Measurements from ENCODE around the gene GCSAML.

DNA sequence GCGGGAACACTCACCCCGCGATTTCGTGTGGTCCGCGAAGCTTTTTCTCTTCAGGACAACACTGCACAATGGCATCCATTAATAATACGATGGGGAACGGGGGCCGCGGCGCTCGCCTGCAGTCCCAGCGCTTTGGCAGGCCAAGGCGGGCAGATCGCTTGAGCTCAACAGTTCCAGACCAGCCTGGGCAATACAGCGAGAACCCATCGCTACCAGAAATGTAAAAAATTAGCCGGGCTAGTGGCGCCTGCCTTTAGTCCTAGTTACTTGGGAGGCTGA is 30.4 kb upstream of the GCSAML start:
- TF ChIP-seq, protein P1, sequence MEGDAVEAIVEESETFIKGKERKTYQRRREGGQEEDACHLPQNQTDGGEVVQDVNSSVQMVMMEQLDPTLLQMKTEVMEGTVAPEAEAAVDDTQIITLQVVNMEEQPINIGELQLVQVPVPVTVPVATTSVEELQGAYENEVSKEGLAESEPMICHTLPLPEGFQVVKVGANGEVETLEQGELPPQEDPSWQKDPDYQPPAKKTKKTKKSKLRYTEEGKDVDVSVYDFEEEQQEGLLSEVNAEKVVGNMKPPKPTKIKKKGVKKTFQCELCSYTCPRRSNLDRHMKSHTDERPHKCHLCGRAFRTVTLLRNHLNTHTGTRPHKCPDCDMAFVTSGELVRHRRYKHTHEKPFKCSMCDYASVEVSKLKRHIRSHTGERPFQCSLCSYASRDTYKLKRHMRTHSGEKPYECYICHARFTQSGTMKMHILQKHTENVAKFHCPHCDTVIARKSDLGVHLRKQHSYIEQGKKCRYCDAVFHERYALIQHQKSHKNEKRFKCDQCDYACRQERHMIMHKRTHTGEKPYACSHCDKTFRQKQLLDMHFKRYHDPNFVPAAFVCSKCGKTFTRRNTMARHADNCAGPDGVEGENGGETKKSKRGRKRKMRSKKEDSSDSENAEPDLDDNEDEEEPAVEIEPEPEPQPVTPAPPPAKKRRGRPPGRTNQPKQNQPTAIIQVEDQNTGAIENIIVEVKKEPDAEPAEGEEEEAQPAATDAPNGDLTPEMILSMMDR (IDR thresholded peaks at IDR 0.05) = no peak
- TF ChIP-seq POLR2A (IDR thresholded peaks at IDR 0.05) = no peak
